HG02623 (cell line): ENCODE data around the gene MRPL33.

Source experiments
- ATAC-seq: cut with Tn5 transposase; IDR thresholded peaks from one replicate; pipeline ENCODE4 v1.9.1; 2021; ENCODE audit warnings: moderate library complexity; ENCODE audit not compliant: unreplicated experiment

MRPL33 gene

GRCh38 chr2:27806311-27807059 is 35.0 kb downstream of the MRPL33 start:
- ATAC-seq, result no peak

- ATAC-seq, result no peak
Observed at GRCh38 chr2:27807476-27807875, 36.0 kb downstream of the MRPL33 start.

GRCh38 chr2:27808418-27808817 is 36.9 kb downstream of the MRPL33 start:
- ATAC-seq, result no peak

GRCh38 chr2:27808984-27809383 is 37.5 kb downstream of the MRPL33 start:
- ATAC-seq, result no peak

- ATAC-seq, result no peak
Observed at GRCh38 chr2:27809761-27810241, 38.3 kb downstream of the MRPL33 start.

GRCh38 chr2:27810455-27810854 is 38.9 kb downstream of the MRPL33 start:
- no peak for ATAC-seq

- ATAC-seq, result no peak
Observed at GRCh38 chr2:27811768-27812167, 40.2 kb downstream of the MRPL33 start.

- no peak for ATAC-seq
Observed at GRCh38 chr2:27814758-27815157, 43.2 kb downstream of the MRPL33 start.

- no peak for ATAC-seq
Observed at GRCh38 chr2:27815860-27816438, 44.4 kb downstream of the MRPL33 start.

- ATAC-seq, result no peak
Observed at GRCh38 chr2:27822049-27822448, 50.5 kb downstream of the MRPL33 start.

GRCh38 chr2:27823135-27823534 is 51.6 kb downstream of the MRPL33 start:
- ATAC-seq, result no peak

GRCh38 chr2:27823569-27823968 is 52.0 kb downstream of the MRPL33 start:
- no peak for ATAC-seq

GRCh38 chr2:27824401-27824800 is 52.9 kb downstream of the MRPL33 start:
- ATAC-seq, result no peak

GRCh38 chr2:27828305-27828704 is 56.8 kb downstream of the MRPL33 start:
- no peak for ATAC-seq
